Testis (tissue), 3 donors: ENCODE data around the gene BEAN1. TPM values are rescaled to one million over a fixed set of nuclear protein-coding genes. Genes with fewer than 3 reads are reported as not detected.

ENCODE experiments used
- DNase-seq: peaks from one replicate; pipeline ENCODE4 v3.0.0-alpha.2; 2019
- H3K27ac ChIP-seq, 2 donors: fragments of 200-600 bp; sonication (generic); one replicate each; pipeline ENCODE4 v1.5.1; 2019
- H3K27me3 ChIP-seq: fragments of 200-600 bp; sonication (generic); one replicate; pipeline ENCODE4 v1.5.1; 2019
- H3K36me3 ChIP-seq: fragments of 200-600 bp; sonication (generic); one replicate; pipeline ENCODE4 v1.5.1; 2017; ENCODE audit warnings: low read depth; ENCODE audit errors: missing control alignments
- H3K4me1 ChIP-seq: fragments of 200-600 bp; sonication (generic); one replicate; pipeline ENCODE4 v1.5.1; 2019
- H3K4me3 ChIP-seq, 2 donors: fragments of 200-600 bp; sonication (generic); one replicate each; pipeline ENCODE4 v1.5.1; 2017 to 2019
- H3K9me3 ChIP-seq: fragments of 200-600 bp; sonication (generic); one replicate; pipeline ENCODE4 v1.5.1; 2017
- CTCF ChIP-seq, 3 experiments: fragments of 450-650 bp in 2 of 3; fragments of 200-600 bp in 1 of 3; sonication (generic) in 1 of 3; IDR thresholded peaks; one replicate each; pipeline ENCODE4 v1.5.1; 2016 to 2019; ENCODE audit warnings: antibody characterized with exemption in 3 of 3, mild to moderate bottlenecking in 2 of 3, moderate library complexity in 1 of 3
- POLR2A ChIP-seq: fragments of 450-650 bp; IDR thresholded peaks from one replicate; pipeline ENCODE4 v1.6.1; 2017; ENCODE audit warnings: antibody characterized with exemption, mild to moderate bottlenecking, moderate library complexity
- WGBS, 2 donors: methylation state at CpG; one replicate each; pipeline ENCODE4 v1.1.5; 2018; 5-methylcytosine and 5-hydroxymethylcytosine counted together
- intact Hi-C: fragments of 100-400 bp; cut with DNase I; formaldehyde crosslinking; loops from one replicate; pipeline ENCODE4 v1.15.1; 2023; ENCODE audit warnings: low total_unique reads
- polyA plus RNA-seq: library from polyadenylated mRNA; stranded (reverse); fragments of 350-450 nt; fragmentation: Illumina TruSeq; extraction: RNeasy Lipid Tissue Mini Kit (QIAGEN cat#74804); gene quantifications from one replicate; pipeline ENCODE4 v1.2.3, GENCODE V29; 2014; ENCODE audit warnings: low read depth, low replicate concordance; ENCODE audit not compliant: insufficient read depth
- total RNA-seq, 2 donors: library from RNA; depleted of rRNA; stranded (reverse); fragments of >200 nt; gene quantifications; one replicate each; pipeline ENCODE4 v1.2.3, GENCODE V29; 2016

Gene BEAN1
- total and polyA plus RNA-seq, 3 donors from 2014 or later: 4.2 to 18.0 (median 6.1) TPM

DNA sequence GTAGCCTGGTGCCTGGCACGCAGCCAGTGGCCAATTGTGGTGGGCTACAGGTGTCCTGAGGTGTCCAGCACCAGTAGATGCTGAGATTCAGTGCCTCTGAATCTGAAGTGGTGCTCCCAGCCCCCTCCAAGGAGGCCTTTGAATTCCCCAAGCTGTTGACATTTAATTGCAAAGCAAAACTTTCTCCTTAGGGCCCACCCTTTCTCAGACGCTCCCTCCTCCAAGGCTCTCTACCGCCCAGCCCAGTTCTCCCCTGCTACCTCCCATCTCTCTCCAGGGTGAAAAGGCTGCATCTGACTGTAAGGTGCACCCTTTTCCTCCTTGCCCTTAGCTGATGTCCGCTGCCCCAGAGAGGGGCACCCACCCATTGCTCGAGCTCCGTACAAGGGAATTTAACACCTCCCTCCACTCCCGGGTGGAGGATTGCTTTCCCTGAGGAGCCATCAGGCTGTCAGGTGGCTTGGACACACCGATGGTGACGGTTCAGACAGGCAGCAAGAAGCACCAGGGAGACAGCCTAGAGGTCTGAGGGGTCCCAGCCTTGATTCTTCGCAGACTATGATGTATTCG lies 1.7 kb downstream of the BEAN1 start:
- TF ChIP-seq POLR2A: no peak
- TF ChIP-seq CTCF (IDR thresholded peaks at IDR 0.05): no peak
- no peak overlapping the region for H3K4me3 ChIP-seq
- H3K27me3 ChIP-seq: no peaks in the 10 kb centered on the region
- H3K4me1 ChIP-seq: peaks cover 5% of the 10 kb centered on the region
- no peak for DNase-seq
- H3K36me3 ChIP-seq: no peaks in the 10 kb centered on the region
- H3K9me3 ChIP-seq: no peaks in the 10 kb centered on the region
- H3K27ac ChIP-seq: no peak overlapping the region
- 43 to 52% methylated on average over 10 to 11 of the region's 11 CpGs for WGBS, 2 donors
- intact Hi-C loops: no loop called here

DNA sequence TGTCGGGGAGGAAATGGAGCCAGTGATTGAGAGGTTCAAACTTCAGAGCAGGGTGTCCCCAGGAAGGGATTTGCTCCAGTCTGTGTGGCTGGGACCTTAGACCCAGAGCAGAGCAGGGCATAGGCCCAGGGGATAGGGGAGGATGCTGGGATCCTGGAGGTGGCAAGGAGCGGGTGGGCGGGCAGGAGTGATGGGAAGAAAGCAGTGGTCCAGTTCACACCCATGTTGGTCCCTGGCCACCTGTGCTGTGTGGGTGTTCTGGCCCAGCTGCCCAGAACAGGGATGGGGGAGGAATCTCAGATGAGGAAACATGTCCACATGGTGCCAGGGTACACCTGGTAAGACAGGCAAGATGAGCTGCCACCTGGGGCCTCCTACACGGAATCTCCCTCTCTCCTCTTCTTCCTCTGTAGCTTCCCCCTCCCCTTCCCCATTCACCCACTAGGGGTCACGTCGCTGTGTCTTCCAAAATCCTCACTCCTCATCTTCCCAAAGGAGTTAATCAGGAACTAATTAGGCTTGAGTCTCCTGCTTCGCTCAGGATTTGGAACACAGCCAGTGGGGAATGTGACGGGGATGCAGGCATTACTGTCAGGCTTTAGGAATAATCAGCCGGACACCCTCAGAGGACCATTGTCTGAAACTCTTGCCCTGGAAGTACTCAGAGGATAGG lies 2.3 kb downstream of the BEAN1 start:
- Histone ChIP-seq H3K4me1 (peaks cover 5% of the 10 kb centered on the region), H3K27ac (no peak overlapping the region), H3K27me3 (no peaks in the 10 kb centered on the region), H3K4me3 (no peak overlapping the region), H3K9me3 (no peaks in the 10 kb centered on the region), H3K36me3 (no peaks in the 10 kb centered on the region)
- WGBS, 2 donors: 62 to 64% methylated on average over 9 of the region's 9 CpGs
- intact Hi-C loops: no loop called here
- no peak for TF ChIP-seq CTCF (IDR thresholded peaks at IDR 0.05)
- DNase-seq: no peak

DNA sequence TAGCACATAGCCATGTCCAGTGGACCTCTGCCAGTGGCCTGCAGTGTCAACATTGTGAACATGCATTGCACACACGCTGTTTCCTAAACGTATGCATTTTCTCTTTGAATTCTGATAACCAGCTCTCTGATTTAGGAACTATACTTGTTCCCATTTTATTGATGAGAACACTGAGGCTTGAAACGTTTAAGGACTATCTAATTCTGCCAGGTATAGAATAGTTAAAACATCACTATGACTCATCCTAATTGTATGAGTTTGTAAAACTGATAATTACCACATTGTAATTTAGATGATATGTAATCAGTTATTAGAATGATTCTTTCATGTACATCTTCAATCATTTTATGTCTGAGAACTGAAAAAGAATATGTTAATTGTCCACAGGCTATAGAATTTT lies 3.1 kb downstream of the BEAN1 start:
- intact Hi-C loops: no loop called here
- Histone ChIP-seq H3K36me3 (no peaks in the 10 kb centered on the region), H3K27ac (no peak overlapping the region), H3K4me1 (peaks cover 5% of the 10 kb centered on the region), H3K9me3 (no peaks in the 10 kb centered on the region), H3K4me3 (no peak overlapping the region), H3K27me3 (no peaks in the 10 kb centered on the region)
- DNase-seq: no peak
- no peak for TF ChIP-seq CTCF (IDR thresholded peaks at IDR 0.05)
- TF ChIP-seq POLR2A: no peak
- WGBS, 2 donors: 77 to 79% methylated on average over 3 of the region's 3 CpGs

- no peak for TF ChIP-seq POLR2A
- no peak for TF ChIP-seq CTCF (IDR thresholded peaks at IDR 0.05)
- no peaks in the 10 kb centered on the region for H3K27me3 ChIP-seq
- DNase-seq: no peak
- no peaks in the 10 kb centered on the region for H3K9me3 ChIP-seq
- H3K27ac ChIP-seq: no peak overlapping the region
- H3K4me1 ChIP-seq: no peaks in the 10 kb centered on the region
- no peaks in the 10 kb centered on the region for H3K36me3 ChIP-seq
- intact Hi-C loops: no loop called here
- no peak overlapping the region for H3K4me3 ChIP-seq
- 92 to 93% methylated on average over 8 of the region's 8 CpGs for WGBS, 2 donors
Measured at GRCh38 chr16:66431760-66432159, 4.7 kb downstream of the BEAN1 start.

GRCh38 chr16:66432429-66432828 lies 5.3 kb downstream of the BEAN1 start:
- intact Hi-C loops: no loop called here
- Histone ChIP-seq H3K9me3 (no peaks in the 10 kb centered on the region), H3K4me3 (no peak overlapping the region), H3K4me1 (no peaks in the 10 kb centered on the region), H3K36me3 (no peaks in the 10 kb centered on the region), H3K27ac (no peak overlapping the region), H3K27me3 (no peaks in the 10 kb centered on the region)
- no peak for DNase-seq
- 94 to 100% methylated on average over 5 of the region's 5 CpGs for WGBS, 2 donors
- no peak for TF ChIP-seq POLR2A
